GM21367 (cell line): ENCODE data around the gene UBTD1.
"Not testable (repeated sequence)": the region's sequence is repeated elsewhere in the genome, so short reads cannot be mapped to it uniquely, and the experiment has no call there.

ENCODE experiments used
- ATAC-seq: cut with Tn5 transposase; IDR thresholded peaks from one replicate; pipeline ENCODE4 v1.9.1; 2021; ENCODE audit not compliant: unreplicated experiment

Gene UBTD1

GRCh38 chr10:97560731-97561381, 62.1 kb downstream of the UBTD1 start:
- not testable (repeated sequence) for ATAC-seq

GRCh38 chr10:97561386-97562077, 62.8 kb downstream of the UBTD1 start:
- not testable (repeated sequence) for ATAC-seq

DNA sequence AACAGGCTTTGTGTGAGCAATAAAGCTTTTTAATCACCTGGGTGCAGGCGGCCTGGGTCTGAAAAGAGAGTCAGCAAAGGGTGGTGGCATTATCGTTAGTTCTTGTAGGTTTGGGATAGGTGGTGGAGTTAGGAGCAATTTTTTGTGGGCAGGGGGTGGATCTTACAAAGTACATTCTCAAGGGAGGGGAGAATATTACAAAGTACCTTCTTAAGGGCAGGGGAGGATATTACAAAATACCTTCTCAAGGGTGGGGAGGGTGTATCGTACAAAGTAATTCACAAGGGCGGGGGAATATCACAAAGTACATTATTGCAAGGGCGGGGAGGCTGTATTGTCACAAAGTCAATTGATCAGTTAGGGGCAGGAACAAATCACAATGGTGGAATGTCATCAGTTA, 63.6 kb downstream of the UBTD1 start:
- ATAC-seq, result not testable (repeated sequence)

DNA sequence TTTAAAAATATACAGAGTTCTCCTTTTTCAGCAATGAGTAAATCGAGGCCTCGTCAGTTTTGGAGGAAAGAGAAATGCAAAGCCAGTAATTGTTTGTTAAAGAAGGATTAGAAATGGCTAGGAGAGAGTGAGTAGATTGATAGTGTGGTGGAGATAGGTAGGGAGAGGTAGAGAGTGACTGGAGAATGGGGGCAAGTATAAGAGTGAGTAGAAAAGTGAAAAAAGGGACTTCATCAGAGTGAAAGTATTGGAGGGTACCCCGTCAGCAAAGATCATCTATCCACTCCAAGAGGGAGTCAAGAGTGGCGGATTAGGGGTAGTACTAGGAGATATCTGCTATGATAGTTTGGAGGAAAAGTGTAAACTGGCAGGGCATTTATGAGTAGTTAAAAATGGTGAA, 64.6 kb downstream of the UBTD1 start:
- ATAC-seq, result no peak

DNA sequence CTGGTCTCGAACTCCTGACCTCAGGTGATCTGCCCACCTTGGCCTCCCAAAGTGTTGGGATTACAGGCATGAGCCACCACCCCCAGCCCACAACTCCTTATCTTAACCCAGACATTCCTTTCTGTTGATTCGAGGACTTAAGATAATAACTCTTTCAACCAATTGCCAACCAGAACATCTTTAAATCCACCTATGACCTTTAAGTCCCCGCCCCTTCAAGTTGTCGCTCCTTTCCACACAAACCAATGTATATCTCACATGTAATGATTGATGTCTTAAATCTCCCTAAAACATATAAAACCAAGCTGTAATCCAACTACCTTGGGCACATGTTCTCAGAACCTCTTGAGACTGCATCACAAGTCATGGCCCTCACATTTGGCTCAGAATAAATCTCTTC, 66.1 kb downstream of the UBTD1 start:
- no peak for ATAC-seq

- no peak for ATAC-seq
Measured at GRCh38 chr10:97566336-97566996, 67.7 kb downstream of the UBTD1 start.

GRCh38 chr10:97567891-97568290, 69.2 kb downstream of the UBTD1 start:
- ATAC-seq, result no peak

DNA sequence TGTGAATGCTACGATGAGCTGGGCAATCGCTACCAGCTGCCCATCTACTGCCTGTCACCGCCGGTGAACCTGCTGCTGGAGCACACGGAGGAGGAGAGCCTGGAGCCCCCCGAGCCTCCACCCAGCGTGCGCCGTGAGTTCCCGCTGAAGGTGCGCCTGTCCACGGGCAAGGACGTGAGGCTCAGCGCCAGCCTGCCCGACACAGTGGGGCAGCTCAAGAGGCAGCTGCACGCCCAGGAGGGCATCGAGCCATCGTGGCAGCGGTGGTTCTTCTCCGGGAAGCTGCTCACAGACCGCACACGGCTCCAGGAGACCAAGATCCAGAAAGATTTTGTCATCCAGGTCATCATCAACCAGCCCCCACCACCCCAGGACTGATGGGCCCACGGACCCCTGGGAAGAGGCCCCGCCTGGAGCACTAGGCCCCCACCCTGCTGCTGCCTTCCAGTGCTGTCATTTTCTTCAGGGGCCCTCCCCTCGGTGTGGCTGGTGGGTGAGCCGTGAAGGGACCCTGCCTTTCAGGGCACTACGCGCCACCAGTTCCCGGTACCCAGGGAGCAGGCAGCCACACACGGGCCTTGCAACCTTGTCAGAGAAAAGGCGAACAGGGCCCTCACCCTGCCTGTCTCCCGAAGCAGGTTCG, 71.5 kb downstream of the UBTD1 start:
- ATAC-seq, result no peak

DNA sequence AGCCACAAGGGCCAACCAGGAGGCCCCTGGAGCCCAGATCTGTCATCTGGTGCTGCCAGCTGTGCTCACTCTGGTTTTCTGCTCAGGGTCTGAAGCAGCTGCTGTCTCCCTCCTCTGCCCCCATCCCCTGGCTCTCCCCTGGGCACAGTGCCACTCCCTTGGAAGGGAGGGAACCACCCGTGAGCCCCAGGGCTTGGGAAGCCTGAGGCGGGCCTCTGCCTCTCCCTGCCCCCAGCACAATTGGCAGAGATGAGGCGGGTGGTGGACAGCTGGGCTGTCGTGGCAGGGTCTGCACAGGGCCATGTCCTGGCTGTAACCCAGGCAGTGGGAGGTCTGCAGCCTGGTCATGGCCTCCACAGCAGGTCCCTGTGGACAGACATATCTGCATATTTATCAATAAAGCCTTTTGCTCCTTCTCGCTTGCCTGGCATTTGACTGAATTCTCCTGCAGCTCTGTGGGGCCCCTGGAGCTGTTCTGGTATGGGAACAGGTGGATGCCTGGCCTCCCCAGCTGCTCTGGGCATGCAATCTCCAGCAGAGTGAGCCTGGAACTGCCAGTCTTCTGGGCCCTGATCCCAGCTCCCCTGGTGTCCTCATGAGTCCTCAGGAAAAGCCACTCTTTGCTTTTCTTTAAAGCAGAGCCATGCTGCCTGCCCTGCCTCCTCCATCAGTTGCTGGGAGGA, 72.2 kb downstream of the UBTD1 start:
- no peak for ATAC-seq

GRCh38 chr10:97571622-97572021, 72.9 kb downstream of the UBTD1 start:
- ATAC-seq, result no peak

- no peak for ATAC-seq
Measured at GRCh38 chr10:97572214-97572989, 73.7 kb downstream of the UBTD1 start, which contains the start of gene ANKRD2. ANKRD2 (plus strand) TSS chr10:97572779; CDS start chr10:97572789, 10 bp downstream.

GRCh38 chr10:97573021-97573420, 74.3 kb downstream of the UBTD1 start:
- no peak for ATAC-seq

DNA sequence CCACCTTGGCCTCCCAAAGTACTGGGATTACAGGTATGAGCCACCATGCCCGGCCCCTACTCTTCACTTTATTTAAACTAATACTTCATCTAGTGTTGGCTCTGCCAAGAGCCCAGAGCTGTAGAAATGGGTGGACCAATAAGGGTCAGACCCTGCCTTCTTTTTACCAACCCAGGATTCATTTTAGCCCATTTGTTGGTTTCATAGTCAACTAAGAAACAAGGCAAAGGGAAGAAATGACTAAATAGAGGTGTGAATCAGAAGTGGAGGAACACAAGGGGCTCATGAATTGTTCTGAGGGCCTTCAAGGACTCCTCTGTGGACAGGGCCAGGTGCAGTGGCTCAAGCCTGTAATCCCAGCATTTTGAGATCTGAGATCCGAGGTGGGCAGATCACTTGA, 74.9 kb downstream of the UBTD1 start:
- no peak for ATAC-seq

- no peak for ATAC-seq
Measured at GRCh38 chr10:97574374-97575126, 75.8 kb downstream of the UBTD1 start.

DNA sequence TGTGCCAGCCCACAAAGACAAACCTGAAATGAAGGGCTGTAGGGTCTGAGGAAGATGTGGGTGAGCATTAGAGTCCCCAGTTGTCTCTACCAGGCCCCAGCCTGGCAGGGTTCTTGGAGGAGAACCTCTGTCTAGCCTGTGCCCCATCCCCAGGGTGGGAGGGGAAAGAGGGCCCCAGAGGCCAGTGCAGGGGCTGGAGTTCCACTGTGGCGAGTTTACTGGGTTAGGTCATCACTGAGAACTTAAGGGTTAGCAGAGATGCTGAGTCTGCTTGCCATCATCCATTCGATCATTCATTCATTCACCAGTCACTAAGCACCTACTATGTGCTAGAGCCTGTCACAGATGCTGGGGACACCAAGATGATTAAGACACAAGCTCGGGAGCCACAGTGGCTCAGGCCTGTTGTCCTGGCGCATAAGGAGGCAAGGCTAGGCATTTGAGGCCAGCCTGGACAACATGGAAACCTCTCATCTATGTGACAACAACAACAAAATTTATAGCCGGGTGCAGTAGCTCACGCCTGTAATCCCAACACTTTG, 76.5 kb downstream of the UBTD1 start:
- no peak for ATAC-seq

DNA sequence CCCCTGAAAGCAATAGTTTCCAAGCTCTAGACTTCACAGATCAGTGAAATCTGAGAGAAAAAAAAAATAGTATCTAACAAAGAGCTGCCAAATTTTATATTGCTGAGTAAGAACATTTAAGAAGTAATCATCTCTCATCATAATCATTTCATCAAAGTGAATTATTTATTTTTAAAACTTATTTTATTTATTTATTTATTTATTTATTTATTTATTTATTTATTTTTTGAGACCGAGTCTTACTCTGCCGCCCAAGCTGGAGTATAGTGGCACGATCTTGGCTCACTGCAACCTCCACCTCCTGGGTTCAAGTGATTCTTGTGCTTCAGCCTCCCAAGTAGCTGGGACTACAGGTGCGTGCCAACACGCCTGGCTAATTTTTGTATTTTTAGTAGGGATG, 77.8 kb downstream of the UBTD1 start:
- not testable (repeated sequence) for ATAC-seq

- ATAC-seq, result no peak
Measured at GRCh38 chr10:97577701-97578100, 79.0 kb downstream of the UBTD1 start.

- ATAC-seq, result no peak
Measured at GRCh38 chr10:97578171-97578844, 79.6 kb downstream of the UBTD1 start.
